HG03280 (cell line): ENCODE results near the gene CFDP1.
"Not testable (repeated sequence)": the region's sequence is repeated elsewhere in the genome, so short reads cannot be mapped to it uniquely, and the experiment has no call there.

Experiments
- ATAC-seq: cut with Tn5 transposase; IDR thresholded peaks from one replicate; pipeline ENCODE4 v1.9.1; 2021; ENCODE audit warnings: mild to moderate bottlenecking, moderate library complexity; ENCODE audit not compliant: unreplicated experiment

The CFDP1 gene

DNA sequence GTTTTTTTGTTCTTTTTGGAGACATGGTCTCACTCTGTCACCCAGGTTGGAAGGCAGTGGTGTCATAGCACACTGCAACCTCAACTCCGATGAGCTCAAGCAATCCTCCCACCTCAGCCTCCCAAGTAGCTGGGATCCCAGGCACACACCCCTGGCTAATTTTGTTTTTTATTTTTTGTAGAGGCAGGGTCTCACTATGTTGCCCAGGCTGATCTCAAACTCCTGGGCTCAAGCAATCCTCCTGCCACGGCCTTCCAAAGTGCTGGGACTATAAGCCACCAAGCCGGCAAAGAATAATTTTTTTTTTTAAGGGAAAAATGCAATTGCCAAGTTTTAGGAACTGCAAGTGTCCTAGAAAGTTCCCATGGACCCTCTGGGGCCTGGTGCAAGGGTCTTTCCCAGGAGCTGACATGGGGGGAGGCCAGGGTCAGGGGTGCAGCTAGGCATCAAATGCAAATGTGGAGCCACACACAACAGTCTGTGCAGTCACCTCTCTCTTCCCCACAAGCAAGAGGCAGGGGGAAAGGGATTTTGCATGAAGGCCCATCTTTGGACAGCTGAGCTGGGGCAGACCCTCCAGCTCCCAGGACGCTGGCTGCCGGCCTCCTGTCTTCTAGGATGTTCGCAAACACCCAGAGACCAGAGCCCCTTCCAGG lies 161.7 kb downstream of the CFDP1 start:
- ATAC-seq: no peak

DNA sequence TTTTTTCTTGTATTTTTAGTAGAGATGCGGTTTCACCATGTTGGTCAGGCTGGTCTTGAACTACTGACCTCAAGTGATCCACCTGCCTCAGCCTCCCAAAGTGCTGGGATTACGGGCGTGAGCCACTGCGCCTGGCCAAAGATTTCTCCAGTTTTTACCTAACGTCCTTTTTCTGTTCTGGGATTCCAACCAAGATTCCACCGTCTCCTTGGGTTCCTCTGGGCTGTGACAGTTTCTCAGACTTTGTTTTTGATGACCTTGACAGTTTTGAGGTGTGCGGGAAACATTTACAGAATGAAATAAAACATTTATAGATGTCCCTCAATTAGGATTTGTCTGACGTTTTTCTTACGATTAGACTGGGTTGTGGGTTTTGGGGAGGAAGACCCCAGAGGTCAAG lies 163.9 kb downstream of the CFDP1 start:
- not testable (repeated sequence) for ATAC-seq

DNA sequence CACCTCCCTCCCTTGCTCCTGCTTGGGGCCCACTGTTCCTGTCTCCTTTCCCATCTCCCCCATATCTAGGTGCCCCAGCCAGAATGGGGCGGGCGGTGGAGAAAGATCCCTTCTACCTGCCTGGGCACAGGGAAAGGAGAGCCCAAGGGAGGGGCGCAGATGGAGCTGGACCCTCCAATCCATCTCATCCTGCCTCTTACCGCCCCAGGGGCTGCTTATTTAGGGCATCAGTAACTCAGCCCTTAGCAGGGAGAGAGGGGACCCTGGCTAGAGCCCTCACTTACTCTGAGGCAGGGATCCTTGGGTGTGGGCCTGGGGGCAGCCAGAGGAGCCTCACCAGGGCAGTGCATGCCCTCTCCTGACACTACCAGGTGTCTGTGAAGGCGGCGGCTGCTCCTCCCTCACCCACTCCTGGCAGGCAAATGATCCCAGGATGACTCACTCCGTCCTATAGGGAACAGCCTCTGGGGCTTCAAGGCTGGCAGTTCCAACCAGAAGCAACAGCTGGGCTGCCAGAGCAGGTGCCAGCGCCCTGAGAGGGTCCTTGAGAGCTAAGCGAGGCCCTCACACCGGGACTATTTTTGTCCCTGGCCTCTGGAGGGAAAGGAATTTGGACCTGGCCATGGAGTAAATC lies 165.6 kb downstream of the CFDP1 start:
- no peak for ATAC-seq

DNA sequence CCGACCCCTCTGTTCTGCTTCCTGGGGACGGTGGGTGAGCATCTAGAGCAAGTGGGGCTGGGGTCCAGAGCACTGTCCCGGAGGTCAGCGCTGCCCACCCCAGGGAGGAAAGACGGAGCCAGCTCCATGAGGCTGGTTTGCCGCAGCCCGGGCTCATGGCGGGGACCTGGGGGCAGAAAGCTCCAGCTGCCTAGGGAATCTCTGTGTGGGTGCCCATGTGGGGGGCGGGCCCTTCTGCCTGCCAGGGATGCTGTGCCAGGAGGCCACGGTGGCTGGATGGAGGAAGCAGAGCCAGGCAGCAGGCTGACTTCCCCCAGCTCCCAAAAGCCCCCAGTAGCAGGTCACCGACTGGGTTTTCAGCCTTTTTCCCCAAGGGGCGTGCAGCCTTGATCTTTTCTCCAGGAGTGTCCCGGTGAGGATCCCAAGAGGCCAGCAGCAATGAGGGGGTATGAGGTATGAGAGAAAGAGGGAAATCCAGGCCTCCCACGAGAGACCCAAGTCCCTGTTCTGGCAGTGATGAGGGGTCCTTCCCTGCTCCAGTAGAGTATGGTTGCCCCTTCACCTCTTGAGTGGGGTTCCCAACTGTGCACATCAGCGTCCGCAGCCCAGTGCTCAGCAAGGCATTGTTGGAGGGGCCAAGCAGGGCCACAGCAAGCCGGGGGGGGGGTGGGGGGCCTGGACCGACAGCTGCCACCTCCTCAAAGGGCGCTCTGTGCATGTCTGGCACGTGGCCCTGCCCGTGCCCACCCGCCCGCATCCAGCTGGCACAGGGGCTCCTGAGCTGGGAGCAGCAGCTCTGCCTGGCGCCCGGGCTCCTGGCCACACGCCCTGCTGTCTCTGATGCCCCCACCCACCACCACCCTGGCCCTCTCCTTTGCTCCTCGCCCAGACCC lies 166.3 kb downstream of the CFDP1 start:
- ATAC-seq: no peak

DNA sequence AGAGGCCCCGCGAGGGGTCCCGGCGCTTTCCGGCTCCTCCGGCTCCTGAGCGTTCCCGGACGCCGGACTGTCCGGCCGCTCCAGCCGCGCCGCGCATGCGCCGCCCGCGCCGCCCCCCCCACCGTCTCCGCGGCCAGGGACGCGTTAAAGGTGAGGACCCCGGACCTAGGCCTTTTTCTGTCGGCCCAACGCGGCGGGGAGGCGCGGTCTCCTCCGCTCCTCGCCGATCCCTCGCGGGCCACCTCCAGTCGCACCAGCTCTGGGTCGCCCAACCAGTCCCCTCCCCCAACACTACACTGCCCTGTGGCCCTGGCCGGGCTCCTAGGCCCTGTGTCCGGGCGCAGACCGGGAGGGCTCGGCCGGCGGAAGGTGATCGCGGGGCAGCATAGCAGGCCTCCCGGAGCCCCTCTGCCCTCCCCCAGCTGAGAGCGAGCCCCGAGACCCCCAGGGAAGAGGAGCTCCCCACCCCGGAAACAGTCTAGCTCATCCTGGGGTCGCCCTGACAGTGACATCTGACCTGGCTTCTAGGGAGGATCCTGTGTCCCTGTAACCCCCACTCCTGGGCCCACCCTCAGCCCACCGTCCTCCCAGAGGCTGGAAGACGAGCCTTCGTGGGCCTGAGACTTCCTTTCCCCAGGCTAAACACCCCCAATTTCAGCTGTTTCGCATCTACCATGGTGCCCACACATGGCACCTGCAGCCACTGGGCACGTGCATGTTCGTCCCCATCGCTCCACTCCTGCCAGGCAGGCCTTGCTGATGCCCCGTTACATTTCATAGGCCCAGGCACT lies 167.2 kb downstream of the CFDP1 start:
- ATAC-seq: peak; percentile 64

DNA sequence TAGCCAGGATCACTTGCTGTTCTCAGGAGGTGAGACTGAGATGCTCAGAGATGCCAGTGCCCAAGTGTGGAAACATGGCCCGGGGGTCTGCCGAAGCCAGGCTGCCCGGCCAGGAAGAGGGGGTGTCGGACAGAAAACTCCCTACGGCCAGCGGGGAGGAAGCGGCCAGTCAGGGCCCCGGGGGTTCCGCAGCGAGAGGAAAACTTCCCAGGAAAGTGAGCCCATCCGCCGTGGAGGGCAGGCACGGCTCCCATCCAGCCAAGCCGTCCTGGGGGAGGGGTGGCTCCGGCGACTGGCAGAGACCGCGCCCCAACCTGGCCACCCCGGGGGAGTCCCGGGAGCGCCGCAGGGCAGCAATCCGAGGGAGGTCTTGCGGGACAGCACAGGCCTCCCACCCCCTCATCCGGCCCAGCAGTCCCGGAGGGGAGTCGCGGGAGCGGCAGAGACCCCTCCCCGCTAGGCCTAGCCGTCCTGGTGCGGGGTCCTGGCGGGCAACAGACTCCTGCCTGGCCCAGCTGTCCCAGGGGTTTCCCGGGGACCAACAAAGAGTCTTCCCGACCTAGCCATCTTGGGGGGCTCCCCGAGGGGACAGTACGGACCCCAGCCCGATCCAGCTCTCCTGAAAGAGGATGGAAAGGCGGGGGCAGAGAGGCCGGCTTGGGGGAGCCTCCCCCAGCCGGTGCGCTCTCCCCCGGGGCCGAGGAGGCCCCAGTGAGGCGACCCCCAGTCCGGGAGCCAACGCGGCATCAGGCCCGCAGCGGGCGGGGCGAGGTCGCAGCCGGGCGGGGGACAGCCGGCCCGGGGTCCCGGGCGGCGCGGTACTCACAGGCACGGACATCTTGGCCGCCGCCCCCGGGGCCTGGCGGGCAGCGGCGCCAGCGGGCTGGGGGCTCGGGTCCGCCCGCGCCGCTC lies 168.0 kb downstream of the CFDP1 start:
- no peak for ATAC-seq

DNA sequence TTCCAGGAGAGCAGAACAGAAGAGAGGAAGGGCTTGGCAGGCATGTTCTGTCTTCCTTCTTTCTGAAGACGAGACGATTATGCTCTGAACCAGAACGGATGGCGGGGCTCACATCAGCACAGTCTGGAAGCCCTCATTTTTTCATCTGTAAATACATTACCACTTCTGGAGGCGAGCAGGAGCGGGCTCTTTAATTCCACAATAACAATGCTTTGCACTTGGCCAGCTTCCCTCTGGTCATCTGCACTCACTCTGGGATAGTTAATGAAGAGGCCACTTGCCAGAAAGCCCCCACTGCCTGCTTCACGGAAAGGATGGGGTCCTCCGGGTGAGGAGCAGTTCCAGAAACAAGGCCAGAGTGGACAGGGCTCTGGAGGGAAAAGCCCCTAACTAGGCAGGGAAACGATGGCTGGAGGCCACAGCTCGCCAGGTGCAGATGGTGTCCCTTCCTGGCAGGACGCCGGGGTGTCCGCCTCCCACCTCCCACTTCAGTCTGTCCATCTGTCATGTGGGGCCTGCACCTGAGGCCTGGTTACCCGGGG lies 168.8 kb downstream of the CFDP1 start:
- ATAC-seq: no peak

DNA sequence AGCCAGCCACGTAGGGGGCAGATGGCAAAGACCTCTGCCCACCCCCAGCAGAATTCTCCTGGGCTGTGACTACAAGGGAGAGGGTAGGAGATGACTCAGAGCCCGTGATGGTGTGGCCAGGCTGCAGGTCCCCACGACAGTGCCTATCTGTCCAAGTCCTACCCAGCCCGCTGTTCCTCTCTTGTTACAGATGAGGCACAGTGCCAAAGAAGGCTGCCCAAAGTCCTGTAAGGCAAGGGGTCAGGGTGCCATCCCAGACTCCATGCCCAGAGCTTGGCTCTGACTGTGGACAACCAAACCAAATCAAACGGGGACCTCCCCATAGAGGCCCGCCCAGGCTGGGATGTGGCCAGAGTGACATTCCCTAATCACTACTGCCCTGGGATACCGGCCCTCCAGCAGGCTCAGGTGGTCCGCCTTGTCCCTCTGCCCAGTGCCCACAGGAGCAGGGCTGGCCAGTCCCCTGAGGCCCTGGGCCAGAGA lies 169.3 kb downstream of the CFDP1 start:
- ATAC-seq: no peak

DNA sequence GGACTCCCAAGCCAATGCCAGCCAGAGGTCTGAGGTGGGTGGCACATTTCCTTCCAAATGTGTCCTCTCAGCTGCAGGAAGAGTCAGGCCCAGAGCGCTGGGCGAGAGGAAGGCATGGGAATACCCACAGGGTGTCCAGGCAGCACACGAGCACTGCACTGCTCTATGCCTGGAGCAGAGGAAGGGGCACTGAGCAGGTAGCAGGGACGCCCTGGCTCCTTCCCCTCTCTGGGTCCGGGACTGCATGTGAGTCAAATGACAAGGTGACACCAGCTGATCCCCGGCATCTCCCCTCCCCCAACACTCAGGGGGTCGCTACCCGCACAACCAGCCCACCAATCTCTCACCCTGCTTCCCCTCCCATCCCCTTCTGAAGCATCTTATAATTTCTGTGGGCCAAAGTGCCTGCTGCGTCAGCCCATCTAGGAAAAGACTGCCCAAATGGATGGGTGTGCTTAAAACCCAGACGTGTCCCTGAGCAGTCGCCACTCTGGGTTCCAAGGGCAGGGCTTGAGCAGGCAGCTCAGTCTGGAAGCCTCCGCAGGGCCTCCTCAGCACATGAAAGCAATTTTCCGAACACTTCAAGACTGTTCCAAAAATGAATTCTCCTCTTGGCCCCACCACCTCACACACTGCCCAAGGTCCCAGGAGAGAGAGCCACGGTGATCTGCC lies 169.9 kb downstream of the CFDP1 start:
- ATAC-seq: no peak

DNA sequence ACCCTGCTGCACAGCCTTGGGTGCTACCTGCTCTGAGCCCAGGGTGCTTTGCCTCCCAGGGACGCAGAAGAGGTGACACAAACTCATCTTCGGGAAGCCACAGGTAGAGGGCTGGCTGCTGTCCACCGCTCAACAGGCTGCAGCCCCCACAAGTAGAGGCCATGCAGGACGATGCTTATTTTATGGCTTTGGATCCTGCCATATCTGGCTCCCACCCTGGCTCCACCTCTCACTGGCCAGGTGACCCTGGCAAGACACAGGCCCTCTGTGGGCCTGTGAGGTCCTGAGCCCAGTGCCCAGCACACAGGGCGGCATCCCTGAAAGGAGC lies 170.5 kb downstream of the CFDP1 start:
- no peak for ATAC-seq

DNA sequence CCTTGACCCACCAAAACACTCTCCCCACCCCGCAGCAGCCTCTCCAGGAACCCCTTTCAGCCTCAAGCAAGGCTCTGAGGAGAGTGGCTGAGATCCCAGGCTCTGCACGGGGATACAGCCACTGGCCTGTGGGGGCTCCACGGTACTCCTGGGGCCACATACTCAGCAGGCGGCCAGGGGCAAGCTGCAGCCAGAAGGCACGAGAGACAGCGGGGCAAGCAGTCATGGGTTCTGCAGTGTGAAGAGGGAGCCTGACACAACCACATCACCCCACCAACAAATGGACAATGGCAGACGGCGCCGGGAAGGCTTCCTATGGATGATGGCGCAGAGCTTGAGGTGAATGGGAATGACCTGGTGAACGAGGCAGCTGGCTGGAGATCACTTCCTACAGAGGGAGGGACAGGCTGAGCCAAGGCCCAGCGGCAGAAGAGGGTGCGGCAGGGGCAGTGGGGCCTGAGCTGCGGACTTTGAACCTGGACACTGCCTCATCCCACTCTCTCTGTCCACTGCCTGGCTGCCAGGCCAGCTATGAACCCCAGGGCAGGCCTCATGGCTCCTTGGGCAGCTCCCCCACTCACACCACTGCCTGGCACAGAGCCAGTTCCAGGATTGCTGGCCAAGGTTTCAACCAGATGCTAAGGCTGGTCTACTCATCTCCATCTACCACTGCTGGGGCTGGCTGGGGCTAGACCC lies 171.1 kb downstream of the CFDP1 start:
- ATAC-seq: no peak

DNA sequence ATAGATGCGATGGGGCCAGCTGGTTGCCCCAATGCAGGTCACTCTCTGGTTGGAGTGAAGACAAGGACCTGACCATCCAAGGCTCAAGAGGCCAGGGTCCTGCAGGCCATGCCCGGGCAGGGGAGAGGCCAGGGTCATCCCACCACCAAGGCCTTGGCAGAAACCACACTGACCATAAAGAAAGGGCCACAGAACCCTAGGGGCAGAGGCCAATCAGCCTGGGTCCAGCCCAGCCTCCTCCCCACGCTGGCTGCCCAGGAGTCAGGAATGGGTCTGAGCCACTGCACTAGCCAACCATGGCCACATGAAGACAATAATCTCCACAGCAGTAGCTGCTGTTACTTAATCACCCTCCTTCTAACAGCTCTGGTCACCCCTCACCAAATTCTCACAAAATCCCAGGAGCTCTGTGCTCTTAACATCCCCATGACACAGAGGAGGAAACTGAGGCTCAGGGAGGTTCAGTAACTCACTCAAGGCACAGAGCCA lies 171.7 kb downstream of the CFDP1 start:
- ATAC-seq: no peak

DNA sequence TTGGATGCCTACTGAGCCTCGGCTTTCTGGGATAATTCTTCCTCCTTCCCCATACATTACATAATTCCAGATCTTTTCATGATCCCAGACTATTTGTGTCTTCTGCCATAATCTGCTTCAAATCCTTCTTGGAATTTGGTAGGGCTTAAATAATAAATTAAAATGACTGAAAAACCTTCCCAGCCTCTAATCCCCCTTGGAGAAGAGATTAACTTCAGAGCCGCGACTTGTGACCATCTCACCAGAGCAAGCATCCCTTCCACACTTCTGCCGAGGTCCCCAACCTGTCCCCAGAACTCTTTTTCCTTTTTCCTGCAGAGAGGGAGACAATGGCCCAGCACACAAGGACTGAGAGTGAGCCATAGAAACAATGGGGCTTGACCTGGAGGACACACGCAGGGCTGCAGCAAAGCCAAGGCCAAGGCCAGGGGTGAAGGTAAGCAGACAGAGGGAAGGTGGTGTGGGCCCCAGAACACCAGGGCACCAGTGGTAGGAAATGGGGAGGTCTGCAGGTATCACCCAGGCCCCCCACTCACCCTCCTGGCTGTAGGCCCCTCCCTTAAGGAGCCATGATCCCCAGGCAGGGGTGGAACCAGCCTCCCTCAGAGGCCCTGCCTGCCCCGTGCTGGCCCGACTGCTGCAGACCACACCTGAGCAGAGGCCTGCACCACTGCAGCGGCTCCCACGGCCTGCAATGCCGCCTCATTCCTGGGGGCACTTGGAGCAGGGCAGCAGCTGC lies 172.3 kb downstream of the CFDP1 start:
- ATAC-seq: no peak

DNA sequence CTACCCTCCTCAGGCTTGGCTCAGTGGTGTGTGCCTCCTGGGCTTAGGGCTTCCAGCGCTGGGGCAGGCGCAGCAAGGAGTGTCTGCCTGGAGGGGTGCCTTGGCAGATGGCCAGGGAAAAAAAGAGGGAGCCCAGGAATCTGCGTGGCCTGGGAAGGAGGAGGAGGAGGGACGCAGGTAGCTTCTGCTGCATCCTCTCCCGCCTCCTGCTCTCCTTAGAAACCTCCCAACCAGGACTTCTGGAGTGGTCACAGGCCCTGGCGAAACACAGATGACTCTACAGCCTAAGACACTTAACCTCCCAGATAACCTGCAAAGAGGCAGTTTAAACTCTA lies 174.5 kb downstream of the CFDP1 start:
- ATAC-seq: no peak

DNA sequence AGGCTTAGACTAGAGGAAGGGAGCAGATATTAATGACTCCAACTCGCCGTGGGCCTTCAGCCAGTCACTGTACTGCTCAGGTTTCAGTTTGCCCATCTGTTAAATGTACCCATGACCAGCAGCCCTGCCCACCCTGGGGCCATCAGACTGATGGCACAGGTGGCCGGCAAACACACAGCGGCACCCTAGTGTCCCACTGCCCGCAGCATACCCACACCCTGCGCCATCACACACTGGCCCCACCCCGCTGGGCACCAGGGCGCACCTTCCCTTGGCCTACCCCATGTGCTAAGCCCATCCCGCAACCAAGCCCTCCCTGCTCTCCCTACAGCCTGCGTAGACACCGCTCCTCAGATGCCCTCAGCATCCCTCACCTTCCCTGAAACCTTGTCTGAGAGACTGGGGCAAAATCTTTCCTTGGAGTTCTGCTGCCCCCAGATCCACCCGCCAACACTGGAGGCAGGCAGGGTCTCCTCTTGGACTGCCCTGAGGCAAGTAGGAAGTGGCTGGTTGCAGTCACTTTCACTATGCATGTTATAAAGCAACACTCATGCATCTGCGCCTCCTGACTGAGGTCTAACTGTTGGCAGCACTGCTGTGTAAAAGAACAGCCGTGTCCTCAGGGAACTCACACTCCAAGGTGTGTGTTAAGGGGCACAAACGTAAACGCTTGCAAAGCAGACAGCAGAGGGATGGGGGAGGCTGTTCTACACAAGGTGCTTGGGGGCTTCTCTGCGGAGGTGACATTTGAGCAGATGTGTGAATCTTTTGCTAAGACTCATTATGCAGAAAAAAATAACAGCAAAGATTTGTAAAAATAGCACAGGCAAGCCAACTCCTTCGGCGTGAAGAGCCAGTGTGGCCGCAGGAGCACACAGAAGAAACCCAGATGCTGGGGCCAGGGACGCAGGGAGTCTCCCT lies 175.2 kb downstream of the CFDP1 start:
- ATAC-seq: no peak

DNA sequence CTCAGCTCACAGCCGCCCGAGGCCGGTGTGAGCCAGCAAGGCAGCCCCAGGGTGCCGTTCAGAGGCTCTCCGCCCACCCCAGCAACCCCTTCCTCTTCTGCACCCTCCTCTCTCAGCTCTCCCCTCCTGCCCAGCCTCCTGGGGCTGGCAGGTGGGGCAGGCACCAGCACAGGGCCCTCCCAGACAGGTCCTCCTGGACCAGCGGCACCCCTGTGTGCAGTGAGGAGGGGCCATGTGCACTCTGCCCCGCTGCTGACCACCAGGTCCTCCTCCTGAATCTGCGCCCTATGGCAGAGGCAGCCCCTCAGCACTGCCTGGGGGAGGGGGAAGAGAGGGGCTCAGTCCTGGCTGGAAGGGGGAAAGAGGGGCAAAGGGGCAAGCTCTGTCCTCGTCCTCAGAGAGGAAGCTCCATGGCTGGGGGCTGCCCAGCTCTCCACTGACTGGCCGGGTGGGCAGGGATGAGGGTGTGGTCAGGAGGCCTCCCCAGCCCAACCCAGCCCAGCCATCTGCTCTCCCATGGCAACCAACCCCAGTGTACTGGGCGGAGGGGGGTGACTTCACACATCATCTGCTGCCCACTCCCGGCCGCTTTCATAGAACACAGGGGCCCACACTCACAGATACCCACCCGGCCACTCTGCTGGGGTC lies 176.5 kb downstream of the CFDP1 start:
- no peak for ATAC-seq
